Prostate gland (tissue), 2 donors: ENCODE measurements around the gene ARHGAP40.

ENCODE experiments used
- CTCF ChIP-seq, 4 experiments: fragments of 200-600 bp in 2 of 4; fragments of 450-650 bp in 2 of 4; sonication (generic) in 2 of 4; IDR thresholded peaks; 1 replicate in 3 of 4; 2 replicates in 1 of 4; pipeline ENCODE4 v1.5.1; 2016 to 2019; ENCODE audit warnings: antibody characterized with exemption in 4 of 4, mild to moderate bottlenecking in 2 of 4, moderate library complexity in 2 of 4
- POLR2A ChIP-seq: fragments of 450-650 bp; IDR thresholded peaks from one replicate; pipeline ENCODE4 v1.6.1; 2016; ENCODE audit warnings: antibody characterized with exemption, mild to moderate bottlenecking
- POLR2AphosphoS5 ChIP-seq: sonication (generic); formaldehyde crosslinking; IDR thresholded peaks from one replicate; pipeline ENCODE4 v1.6.1; 2017; ENCODE audit warnings: antibody characterized with exemption

GRCh38 chr20:38607351-38607750 is 5.7 kb downstream of the ARHGAP40 start:
- TF ChIP-seq POLR2AphosphoS5 (no peak), CTCF (IDR thresholded peaks at IDR 0.05) (no peak), POLR2A (no peak)
